Muscle of leg (tissue), 11 donors: ENCODE data around the gene CCHCR1. TPM values are rescaled to one million over a fixed set of nuclear protein-coding genes. Genes with fewer than 3 reads are reported as not detected.
"Not testable (repeated sequence)": the region's sequence is repeated elsewhere in the genome, so short reads cannot be mapped to it uniquely, and the experiment has no call there.

Source experiments
- DNase-seq: peaks from one replicate; pipeline ENCODE4 v3.0.0; 2013
- H3K27ac ChIP-seq: one replicate; pipeline ENCODE4 v1.5.1; 2013; ENCODE audit warnings: mild to moderate bottlenecking, low read length, control low read depth
- H3K27me3 ChIP-seq: one replicate; pipeline ENCODE4 v1.6.1; 2013; ENCODE audit warnings: low read length; ENCODE audit not compliant: control insufficient read depth, insufficient read depth
- H3K36me3 ChIP-seq: one replicate; pipeline ENCODE4 v1.6.1; 2013; ENCODE audit warnings: low read length; ENCODE audit not compliant: control insufficient read depth, insufficient read depth
- H3K4me1 ChIP-seq: one replicate; pipeline ENCODE4 v1.6.1; 2013; ENCODE audit warnings: low read length; ENCODE audit not compliant: control insufficient read depth, insufficient read depth
- H3K4me3 ChIP-seq: one replicate; pipeline ENCODE4 v1.5.1; 2013; ENCODE audit warnings: low read length, control low read depth
- H3K9me3 ChIP-seq: replicated peaks from 2 replicates; pipeline ENCODE4 v1.6.1; 2013; ENCODE audit warnings: low read depth, low read length; ENCODE audit not compliant: control insufficient read depth
- WGBS: methylation state at CpG from one replicate; pipeline ENCODE4 v1.1.5; 2013; ENCODE audit warnings: missing lambda C conversion rate; ENCODE audit not compliant: insufficient coverage; 5-methylcytosine and 5-hydroxymethylcytosine counted together
- polyA plus RNA-seq, 8 donors: library from polyadenylated mRNA; unstranded; fragments of 120-200 nt; gene quantifications; one replicate each; pipeline versions ENCODE4 v1.2.1 to v1.2.3, GENCODE V29; 2013; ENCODE audit warnings: inconsistent platforms in 1 of 8, low replicate concordance in 1 of 8; ENCODE audit not compliant: insufficient read length in 8 of 8, insufficient read depth in 1 of 8
- total RNA-seq: library from RNA; stranded (reverse); fragments of 120-200 nt; gene quantifications from one replicate; pipeline ENCODE4 v1.2.4, GENCODE V29; 2013

CCHCR1 gene
- total and polyA plus RNA-seq, 9 donors, result 15.1 to 21.2 (median 17.0) TPM

GRCh38 chr6:31195308-31195979 is 37.8 kb upstream of the CCHCR1 start:
- 92% methylated on average over 15 of the region's 41 CpGs for WGBS
- not testable (repeated sequence) for H3K9me3 ChIP-seq, H3K36me3 ChIP-seq, DNase-seq, H3K4me3 ChIP-seq, H3K27me3 ChIP-seq, H3K4me1 ChIP-seq, H3K27ac ChIP-seq

GRCh38 chr6:31194061-31194834 is 36.6 kb upstream of the CCHCR1 start:
- Histone ChIP-seq H3K9me3 (no peaks in the 10 kb centered on the region), H3K4me1 (peaks cover 9% of the 10 kb centered on the region), H3K36me3 (no peaks in the 10 kb centered on the region), H3K27me3 (no peaks in the 10 kb centered on the region), H3K4me3 (no peak overlapping the region), H3K27ac (no peak overlapping the region)
- 83% methylated on average over 1 of the region's 6 CpGs for WGBS
- DNase-seq, result no peak

GRCh38 chr6:31193206-31193605 is 35.6 kb upstream of the CCHCR1 start:
- Histone ChIP-seq H3K9me3 (no peaks in the 10 kb centered on the region), H3K4me3 (no peak overlapping the region), H3K27ac (no peak overlapping the region), H3K36me3 (no peaks in the 10 kb centered on the region), H3K27me3 (no peaks in the 10 kb centered on the region), H3K4me1 (peaks cover 7% of the 10 kb centered on the region)
- no peak for DNase-seq
- 45% methylated on average over 2 of the region's 8 CpGs for WGBS

GRCh38 chr6:31192431-31193105 is 35.0 kb upstream of the CCHCR1 start:
- not testable (repeated sequence) for H3K4me1 ChIP-seq, H3K4me3 ChIP-seq, H3K27me3 ChIP-seq, H3K27ac ChIP-seq, H3K9me3 ChIP-seq, H3K36me3 ChIP-seq
- 51% methylated on average over 9 of the region's 10 CpGs for WGBS
- DNase-seq, result peak; percentile 79

- H3K4me1 ChIP-seq, result no peaks in the 10 kb centered on the region
- H3K27me3 ChIP-seq, result no peaks in the 10 kb centered on the region
- no peak overlapping the region for H3K4me3 ChIP-seq
- no peak for DNase-seq
- no peaks in the 10 kb centered on the region for H3K9me3 ChIP-seq
- no peak overlapping the region for H3K27ac ChIP-seq
- WGBS, result 59% methylated on average over 3 of the region's 4 CpGs
- H3K36me3 ChIP-seq, result no peaks in the 10 kb centered on the region
Measured at GRCh38 chr6:31190488-31190887, 32.9 kb upstream of the CCHCR1 start.

- not testable (repeated sequence) for H3K27ac ChIP-seq, H3K4me1 ChIP-seq, H3K9me3 ChIP-seq, DNase-seq, H3K36me3 ChIP-seq, H3K27me3 ChIP-seq, H3K4me3 ChIP-seq
- 86% methylated on average over 1 of the region's 3 CpGs for WGBS
Measured at GRCh38 chr6:31189223-31189622, 31.6 kb upstream of the CCHCR1 start.

- DNase-seq, result no peak
- H3K27me3 ChIP-seq, result no peaks in the 10 kb centered on the region
- H3K4me1 ChIP-seq, result no peaks in the 10 kb centered on the region
- H3K27ac ChIP-seq, result no peak overlapping the region
- no peak overlapping the region for H3K4me3 ChIP-seq
- no peaks in the 10 kb centered on the region for H3K9me3 ChIP-seq
- H3K36me3 ChIP-seq, result no peaks in the 10 kb centered on the region
- WGBS, result 92% methylated on average over 2 of the region's 5 CpGs
Measured at GRCh38 chr6:31187780-31188194, 30.2 kb upstream of the CCHCR1 start.

- no peaks in the 10 kb centered on the region for H3K9me3 ChIP-seq
- no peak overlapping the region for H3K4me3 ChIP-seq
- 56% methylated on average over 11 of the region's 24 CpGs for WGBS
- DNase-seq, result peak; percentile 25
- H3K4me1 ChIP-seq, result no peaks in the 10 kb centered on the region
- H3K27me3 ChIP-seq, result no peaks in the 10 kb centered on the region
- no peak overlapping the region for H3K27ac ChIP-seq
- no peaks in the 10 kb centered on the region for H3K36me3 ChIP-seq
Measured at GRCh38 chr6:31186052-31186734, 28.6 kb upstream of the CCHCR1 start.

- not testable (repeated sequence) for H3K27me3 ChIP-seq, H3K27ac ChIP-seq, H3K4me3 ChIP-seq, H3K4me1 ChIP-seq, H3K36me3 ChIP-seq, DNase-seq, H3K9me3 ChIP-seq
- 17% methylated on average over 1 of the region's 4 CpGs for WGBS
Measured at GRCh38 chr6:31185695-31186051, 28.1 kb upstream of the CCHCR1 start.

- H3K4me3 ChIP-seq, DNase-seq, H3K27ac ChIP-seq, H3K36me3 ChIP-seq, H3K4me1 ChIP-seq, H3K27me3 ChIP-seq, H3K9me3 ChIP-seq: not testable (repeated sequence)
- 52% methylated on average over 3 of the region's 6 CpGs for WGBS
Measured at GRCh38 chr6:31183859-31184258, 26.3 kb upstream of the CCHCR1 start.
